A172 (cell line): ENCODE results near the gene TRMT1L. TPM values are rescaled to one million over a fixed set of nuclear protein-coding genes. Genes with fewer than 3 reads are reported as not detected.
"Not testable (repeated sequence)": the region's sequence is repeated elsewhere in the genome, so short reads cannot be mapped to it uniquely, and the experiment has no call there.

ENCODE experiments used
- DNase-seq: peaks from one replicate; pipeline ENCODE4 v3.0.0-alpha.2; 2015; ENCODE audit warnings: low spot score
- total RNA-seq: library from RNA; depleted of rRNA; stranded (reverse); fragments of >200 nt; shearing (Covaris generic); gene quantifications from 2 replicates; pipeline ENCODE4 v1.2.3, GENCODE V29; 2014; rRNA removed

The TRMT1L gene
- total RNA-seq = 32.7 and 39.9 TPM in 2 replicates

GRCh38 chr1:185156854-185157598 is at the start of gene TRMT1L, which contains the start of gene SWT1:
Gene TRMT1L, minus strand, starts transcription at chr1:185156953. Its CDS starts 241 bp downstream, at chr1:185156712.
Gene SWT1, plus strand, starts transcription at chr1:185157167. Its CDS starts 3,675 bp downstream, at chr1:185160842.
- peak; percentile 99 for DNase-seq

GRCh38 chr1:185200889-185201288 is 44.1 kb upstream of the TRMT1L start:
- DNase-seq = no peak

GRCh38 chr1:185198712-185199111 is 42.0 kb upstream of the TRMT1L start:
- DNase-seq = not testable (repeated sequence)

GRCh38 chr1:185193756-185194155 is 37.0 kb upstream of the TRMT1L start:
- no peak for DNase-seq

- peak; percentile 62 for DNase-seq
Observed at GRCh38 chr1:185170291-185170848, 13.6 kb upstream of the TRMT1L start.

- DNase-seq = no peak
Observed at GRCh38 chr1:185166106-185166505, 9.4 kb upstream of the TRMT1L start.

GRCh38 chr1:185162491-185162890 is 5.7 kb upstream of the TRMT1L start:
- no peak for DNase-seq

GRCh38 chr1:185159966-185160365 is 3.2 kb upstream of the TRMT1L start:
- peak; percentile 8 for DNase-seq

- no peak for DNase-seq
Observed at GRCh38 chr1:185158800-185159199, 2.0 kb upstream of the TRMT1L start.

- peak; percentile 16 for DNase-seq
Observed at GRCh38 chr1:185157599-185158412, 1.1 kb upstream of the TRMT1L start.

- peak; percentile 20 for DNase-seq
Observed at GRCh38 chr1:185156288-185156853, 382 bp downstream of the TRMT1L start.

- DNase-seq = peak; percentile 17
Observed at GRCh38 chr1:185155600-185156287, 1.0 kb downstream of the TRMT1L start.

GRCh38 chr1:185154912-185155513 is 1.7 kb downstream of the TRMT1L start:
- no peak for DNase-seq

GRCh38 chr1:185152187-185152767 is 4.5 kb downstream of the TRMT1L start:
- DNase-seq = no peak

- DNase-seq = no peak
Observed at GRCh38 chr1:185151215-185151614, 5.5 kb downstream of the TRMT1L start.

GRCh38 chr1:185144233-185144632 is 12.5 kb downstream of the TRMT1L start:
- peak; percentile 6 for DNase-seq

- no peak for DNase-seq
Observed at GRCh38 chr1:185139246-185139645, 17.5 kb downstream of the TRMT1L start.

GRCh38 chr1:185137896-185138545 is 18.7 kb downstream of the TRMT1L start:
- no peak for DNase-seq

GRCh38 chr1:185132534-185132933 is 24.2 kb downstream of the TRMT1L start:
- DNase-seq = no peak

GRCh38 chr1:185129708-185130107 is 27.0 kb downstream of the TRMT1L start:
- no peak for DNase-seq
